Right hindlimb (tissue), 1 donor: ENCODE measurements around the gene ZNF12.
"Not testable (repeated sequence)": the region's sequence is repeated elsewhere in the genome, so short reads cannot be mapped to it uniquely, and the experiment has no call there.

ENCODE experiments used
- DNase-seq: peaks from one replicate; pipeline ENCODE4 v3.0.0-alpha.2; 2018

The ZNF12 gene

DNA sequence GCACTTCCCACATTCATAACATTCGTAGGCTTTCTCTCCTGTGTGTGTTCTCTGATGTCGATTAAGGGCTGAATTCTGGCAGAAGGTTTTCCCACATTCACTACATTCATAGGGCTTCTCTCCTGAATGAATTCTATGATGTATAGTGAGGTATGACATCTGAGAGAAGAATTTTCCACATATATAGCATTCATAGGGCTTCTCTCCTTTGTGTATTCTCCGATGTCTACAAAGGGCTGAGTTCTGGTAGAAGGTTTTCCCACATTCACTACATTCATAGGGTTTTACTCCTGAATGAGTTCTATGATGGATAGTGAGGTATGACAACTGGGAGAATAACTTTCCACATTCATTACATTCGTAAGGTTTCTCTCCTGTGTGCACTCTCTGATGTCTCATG lies 15.6 kb downstream of the ZNF12 start:
- DNase-seq = no peak

GRCh38 chr7:6680146-6680545 lies 26.6 kb downstream of the ZNF12 start:
- DNase-seq = no peak

- no peak for DNase-seq
Observed at GRCh38 chr7:6675807-6676405, 30.8 kb downstream of the ZNF12 start.

- not testable (repeated sequence) for DNase-seq
Observed at GRCh38 chr7:6670851-6671250, 35.9 kb downstream of the ZNF12 start.

- DNase-seq = no peak
Observed at GRCh38 chr7:6658618-6659345, 48.0 kb downstream of the ZNF12 start.

DNA sequence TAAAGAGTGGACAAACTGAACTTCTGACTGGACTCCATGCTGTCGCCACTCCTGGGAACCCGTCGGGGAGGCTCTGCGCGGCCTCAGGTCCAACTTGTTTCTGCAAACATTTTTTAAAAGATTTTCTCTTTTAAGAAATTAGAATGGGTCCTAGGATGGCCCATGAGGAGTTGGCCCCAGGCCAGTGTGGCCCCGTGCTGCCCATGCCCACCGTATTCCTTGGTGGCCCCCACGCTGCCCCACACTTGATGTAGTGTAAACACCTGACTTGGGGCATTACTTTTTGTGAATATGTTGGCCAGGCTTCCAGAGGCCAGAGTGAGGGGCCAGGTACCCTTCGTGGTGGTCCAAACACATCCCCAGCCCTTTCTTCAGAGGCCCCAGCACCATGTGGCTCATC lies 50.3 kb downstream of the ZNF12 start:
- DNase-seq = no peak

- no peak for DNase-seq
Observed at GRCh38 chr7:6655636-6656385, 50.9 kb downstream of the ZNF12 start.

GRCh38 chr7:6654842-6655610 lies 51.7 kb downstream of the ZNF12 start:
- no peak for DNase-seq

- no peak for DNase-seq
Observed at GRCh38 chr7:6654113-6654841, 52.5 kb downstream of the ZNF12 start.

DNA sequence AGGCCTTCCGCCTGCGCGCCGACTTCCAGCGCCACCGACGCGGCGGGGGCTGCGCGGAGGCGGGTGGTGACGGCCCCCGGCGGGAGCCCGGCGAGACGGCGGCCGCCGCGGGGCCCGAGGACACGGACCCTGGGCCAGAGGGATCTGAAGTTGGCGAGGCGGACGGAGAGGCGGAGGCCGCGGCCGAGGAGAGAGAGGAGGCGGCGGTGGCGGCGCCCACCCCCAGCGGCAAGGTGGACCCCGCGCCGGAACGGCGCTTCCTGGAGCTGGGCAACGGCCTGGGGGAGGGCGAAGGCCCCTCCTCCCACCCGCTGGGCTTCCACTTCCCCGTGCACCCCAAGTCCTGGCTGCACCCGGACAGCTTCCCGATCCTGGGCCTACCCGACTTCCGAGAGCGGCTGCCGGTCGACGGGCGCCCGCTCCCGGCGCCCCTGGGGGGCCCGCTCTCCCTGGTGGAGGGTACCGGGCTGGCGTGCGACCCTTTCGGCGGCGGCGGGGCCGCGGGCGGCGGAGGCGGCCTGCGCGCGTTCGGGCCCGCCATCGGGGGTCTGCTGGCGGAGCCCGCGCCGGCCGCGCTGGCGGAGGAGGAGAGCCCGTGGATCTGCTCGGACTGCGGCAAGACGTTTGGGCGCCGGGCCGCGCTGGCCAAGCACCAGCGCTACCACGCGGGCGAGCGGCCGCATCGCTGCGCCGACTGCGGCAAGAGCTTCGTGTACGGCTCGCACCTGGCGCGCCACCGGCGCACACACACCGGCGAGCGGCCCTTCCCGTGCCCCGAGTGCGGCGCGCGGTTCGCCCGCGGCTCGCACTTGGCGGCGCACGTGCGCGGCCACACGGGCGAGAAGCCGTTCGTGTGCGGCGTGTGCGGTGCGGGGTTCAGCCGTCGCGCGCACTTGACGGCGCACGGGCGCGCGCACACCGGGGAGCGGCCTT lies 53.4 kb downstream of the ZNF12 start:
- no peak for DNase-seq

GRCh38 chr7:6652446-6653011 lies 54.2 kb downstream of the ZNF12 start:
- no peak for DNase-seq

- no peak for DNase-seq
Observed at GRCh38 chr7:6651851-6652445, 54.8 kb downstream of the ZNF12 start.

GRCh38 chr7:6650521-6651011 lies 56.2 kb downstream of the ZNF12 start:
- no peak for DNase-seq

- no peak for DNase-seq
Observed at GRCh38 chr7:6650086-6650485, 56.7 kb downstream of the ZNF12 start.

DNA sequence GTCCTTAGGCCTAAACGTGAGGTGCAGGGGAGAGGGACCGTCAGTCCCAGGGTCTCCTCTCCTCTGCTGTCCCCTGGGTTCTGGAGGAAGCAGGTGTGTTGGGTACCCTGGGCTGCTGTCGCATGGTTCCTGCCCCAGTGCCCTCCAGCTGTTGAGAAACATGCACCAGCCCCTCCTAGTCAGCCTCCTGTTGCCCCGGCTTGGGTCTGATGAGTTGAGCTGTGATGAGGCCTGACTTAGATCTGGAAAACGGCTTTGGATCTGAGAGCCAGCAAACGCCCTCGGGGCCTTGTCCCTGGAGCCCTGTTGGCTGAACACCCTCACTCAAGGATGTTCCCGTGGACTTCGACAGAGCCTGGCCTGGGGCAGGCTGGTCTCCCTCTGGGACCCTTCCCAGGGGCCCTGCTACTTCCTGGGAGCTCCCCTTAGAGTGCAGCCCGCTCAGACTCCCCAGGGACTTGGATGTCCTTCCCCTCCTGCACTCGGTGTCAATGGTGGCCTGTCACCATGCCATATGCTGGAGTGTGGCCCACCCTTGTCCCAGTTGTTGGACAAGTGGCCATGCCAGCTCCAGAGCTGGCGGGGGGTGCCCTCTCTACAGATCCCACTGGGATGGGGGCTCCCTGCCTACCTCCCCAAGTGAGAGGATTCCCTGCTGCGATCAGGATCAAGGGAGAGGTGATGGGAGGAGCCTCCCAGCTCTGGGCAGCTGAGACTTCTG lies 57.3 kb downstream of the ZNF12 start:
- DNase-seq = no peak

GRCh38 chr7:6648815-6649104 lies 58.0 kb downstream of the ZNF12 start:
- DNase-seq = no peak

- DNase-seq = no peak
Observed at GRCh38 chr7:6648066-6648814, 58.5 kb downstream of the ZNF12 start.

GRCh38 chr7:6647541-6647940 lies 59.2 kb downstream of the ZNF12 start:
- no peak for DNase-seq

GRCh38 chr7:6647080-6647479 lies 59.7 kb downstream of the ZNF12 start:
- no peak for DNase-seq
